ENCODE data around the gene LAMA5. TPM values are rescaled to one million over a fixed set of nuclear protein-coding genes. Genes with fewer than 3 reads are reported as not detected.

The LAMA5 gene
- polyA plus RNA-seq, 2 of the 4 experiments (the other 2 are of a cell fraction): 20.4 to 196 TPM

GRCh38 chr20:62305765-62306413 lies 61.2 kb downstream of the LAMA5 start (continued):
- TF ChIP-seq ELK1 (IDR thresholded peaks at IDR 0.05; ENCODE audit: low read depth, low read length): no peak
- TF ChIP-seq TP53 (CRISPR knock-in tag; IDR thresholded peaks at IDR 0.05): no peak
- no peak for TF ChIP-seq ZFP36 (IDR thresholded peaks at IDR 0.05; ENCODE audit: borderline replicate concordance, partially characterized antibody)
- peak; percentile 6; the same call in 1 of the 2 replicates for TF ChIP-seq GATA3 (IDR thresholded peaks at IDR 0.05; ENCODE audit: borderline replicate concordance)
- TF ChIP-seq RFX5 (IDR thresholded peaks at IDR 0.05): no peak
- TF ChIP-seq USF2 (IDR thresholded peaks at IDR 0.05): peak; percentile 46; the same call in 1 of the 2 replicates

- Histone ChIP-seq H3K27ac (peak overlapping the region; percentile 97 to 99; a peak in 5 of 6 replicates), H3K4me3 (peak overlapping the region; percentile 99), H3K4me2 (peak overlapping the region; percentile 92), H3K9me3 (no peaks in the 10 kb centered on the region), H3K4me1 (peaks cover 57% of the 10 kb centered on the region)
- TF ChIP-seq GATA3 (IDR thresholded peaks at IDR 0.05; ENCODE audit: borderline replicate concordance): 0 out of 2 replicates have a peak, but pooled peaks have one; percentile 4
- no peak for TF ChIP-seq RNF2 (IDR thresholded peaks at IDR 0.05; ENCODE audit: borderline replicate concordance, low read depth)
- TF ChIP-seq MAX (IDR thresholded peaks at IDR 0.05): peak; percentile 52; the same call in 1 of the 2 replicates
- no peak for TF ChIP-seq HOXB13 (CRISPR knock-in tag; IDR thresholded peaks at IDR 0.05; ENCODE audit: low read depth)
- 0 out of 2 replicates have a peak, but pooled peaks have one; percentile 15 for TF ChIP-seq POLR2AphosphoS2 (conservative IDR thresholded peaks at IDR 0.05; ENCODE audit: low read length)
- peak; percentile 74 for TF ChIP-seq PBX3 (IDR thresholded peaks at IDR 0.05)
- TF ChIP-seq USF2 (IDR thresholded peaks at IDR 0.05): 0 out of 2 replicates have a peak, but pooled peaks have one; percentile 32
- no peak for ATAC-seq
- 67% methylated on average over 16 of the region's 18 CpGs for WGBS (ENCODE audit: missing lambda C conversion rate)
- ChIA-PET POLR2A (interaction anchor here (1.0 to 1.2 kb wide), 3 partner anchors 62 to 82 kb away, joined by 3 read pairs; partner anchors contain the start of genes LAMA5 and RPS21), CTCF (interaction anchor here (0.8 to 8.8 kb wide), 14 partner anchors 12 to 100 kb away, joined by 3 to 93 read pairs (median 6); partner anchors contain the start of gene RPS21)
- DNase-seq (ENCODE audit: low read depth in 1 of 2, low spot score in 1 of 2): peak; percentile 42 to 74
- no peak for FAIRE-seq
Observed at GRCh38 chr20:62305149-62305764, 61.9 kb downstream of the LAMA5 start.

GRCh38 chr20:62304331-62305148 lies 62.6 kb downstream of the LAMA5 start:
- Histone ChIP-seq H3K4me3 (peak overlapping the region; percentile 99), H3K9me3 (no peaks in the 10 kb centered on the region), H3K4me1 (peaks cover 50% of the 10 kb centered on the region), H3K4me2 (peak overlapping the region; percentile 92), H3K27ac (peak overlapping the region; percentile 97 to 99)
- FAIRE-seq (no peak), DNase-seq (ENCODE audit: low read depth in 1 of 2, low spot score in 1 of 2) (peak; percentile 35 to 46), ATAC-seq (no peak)
- CTCF ChIA-PET: interaction anchor here (1.2 to 8.8 kb wide), 9 partner anchors 12 to 96 kb away, joined by 3 to 93 read pairs (median 12); no protein-coding TSS in a partner anchor
- TF ChIP-seq SREBF2 (IDR thresholded peaks at IDR 0.05): no peak
- TF ChIP-seq KDM1A (IDR thresholded peaks at IDR 0.05; ENCODE audit: low read depth): no peak
- TF ChIP-seq TP53 (CRISPR knock-in tag; IDR thresholded peaks at IDR 0.05): no peak
- TF ChIP-seq POLR2AphosphoS2 (conservative IDR thresholded peaks at IDR 0.05; ENCODE audit: low read length): peak; percentile 26
- no peak for TF ChIP-seq ATOH8 (CRISPR knock-in tag; IDR thresholded peaks at IDR 0.05; ENCODE audit: low read depth)
- no peak for TF ChIP-seq CBX8 (IDR thresholded peaks at IDR 0.05)
- no peak for TF ChIP-seq ZFP36 (IDR thresholded peaks at IDR 0.05; ENCODE audit: borderline replicate concordance, partially characterized antibody)
- TF ChIP-seq HOXA7 (CRISPR knock-in tag; IDR thresholded peaks at IDR 0.05): no peak
- TF ChIP-seq, protein P1, sequence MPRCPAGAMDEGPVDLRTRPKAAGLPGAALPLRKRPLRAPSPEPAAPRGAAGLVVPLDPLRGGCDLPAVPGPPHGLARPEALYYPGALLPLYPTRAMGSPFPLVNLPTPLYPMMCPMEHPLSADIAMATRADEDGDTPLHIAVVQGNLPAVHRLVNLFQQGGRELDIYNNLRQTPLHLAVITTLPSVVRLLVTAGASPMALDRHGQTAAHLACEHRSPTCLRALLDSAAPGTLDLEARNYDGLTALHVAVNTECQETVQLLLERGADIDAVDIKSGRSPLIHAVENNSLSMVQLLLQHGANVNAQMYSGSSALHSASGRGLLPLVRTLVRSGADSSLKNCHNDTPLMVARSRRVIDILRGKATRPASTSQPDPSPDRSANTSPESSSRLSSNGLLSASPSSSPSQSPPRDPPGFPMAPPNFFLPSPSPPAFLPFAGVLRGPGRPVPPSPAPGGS (IDR thresholded peaks at IDR 0.05): peak; percentile 23; the same call in 2 of the 3 replicates
- TF ChIP-seq FOXS1 (CRISPR knock-in tag; IDR thresholded peaks at IDR 0.05): no peak
- no peak for TF ChIP-seq BHLHE40 (IDR thresholded peaks at IDR 0.05; ENCODE audit: low read depth, low read length)
- TF ChIP-seq ESRRA (IDR thresholded peaks at IDR 0.05; ENCODE audit: borderline replicate concordance, low read length): no peak
- TF ChIP-seq JUN (IDR thresholded peaks at IDR 0.05): peak; percentile 13 to 18; a peak in 1 of 5 replicates
- no peak for TF ChIP-seq KDM5A (IDR thresholded peaks at IDR 0.05)
- TF ChIP-seq GATA3 (IDR thresholded peaks at IDR 0.05; ENCODE audit: borderline replicate concordance): no peak
- POLR2A ChIA-PET: interaction anchor here (0.9 to 1.6 kb wide), 5 partner anchors 46 to 82 kb away, joined by 3 read pairs; partner anchors contain the start of genes LAMA5 and RPS21
- WGBS (ENCODE audit: missing lambda C conversion rate): 33% methylated on average over 27 of the region's 29 CpGs

Measured in A549 (cell line).